ENCODE results near the gene SPDYE17.
"Not testable (repeated sequence)": the region's sequence is repeated elsewhere in the genome, so short reads cannot be mapped to it uniquely, and the experiment has no call there.

SPDYE17 gene

DNA sequence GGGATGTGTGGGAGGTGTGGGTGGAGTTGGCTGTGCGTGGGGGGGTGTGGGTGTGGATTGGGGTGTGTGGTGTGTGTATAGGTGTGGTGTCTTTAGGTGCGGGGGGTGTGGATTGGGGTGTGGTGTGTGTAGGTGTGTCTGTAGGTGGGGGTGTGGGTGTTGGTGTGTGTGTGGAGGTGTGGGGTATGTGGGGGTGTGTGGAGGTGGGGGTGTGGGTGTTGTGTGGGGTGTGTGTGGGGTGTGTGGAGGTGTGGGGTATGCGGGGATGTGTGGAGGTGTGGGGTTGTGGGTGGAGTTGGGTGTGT lies 33.9 kb downstream of the SPDYE17 start:
- DNase-seq, result no peak

DNA sequence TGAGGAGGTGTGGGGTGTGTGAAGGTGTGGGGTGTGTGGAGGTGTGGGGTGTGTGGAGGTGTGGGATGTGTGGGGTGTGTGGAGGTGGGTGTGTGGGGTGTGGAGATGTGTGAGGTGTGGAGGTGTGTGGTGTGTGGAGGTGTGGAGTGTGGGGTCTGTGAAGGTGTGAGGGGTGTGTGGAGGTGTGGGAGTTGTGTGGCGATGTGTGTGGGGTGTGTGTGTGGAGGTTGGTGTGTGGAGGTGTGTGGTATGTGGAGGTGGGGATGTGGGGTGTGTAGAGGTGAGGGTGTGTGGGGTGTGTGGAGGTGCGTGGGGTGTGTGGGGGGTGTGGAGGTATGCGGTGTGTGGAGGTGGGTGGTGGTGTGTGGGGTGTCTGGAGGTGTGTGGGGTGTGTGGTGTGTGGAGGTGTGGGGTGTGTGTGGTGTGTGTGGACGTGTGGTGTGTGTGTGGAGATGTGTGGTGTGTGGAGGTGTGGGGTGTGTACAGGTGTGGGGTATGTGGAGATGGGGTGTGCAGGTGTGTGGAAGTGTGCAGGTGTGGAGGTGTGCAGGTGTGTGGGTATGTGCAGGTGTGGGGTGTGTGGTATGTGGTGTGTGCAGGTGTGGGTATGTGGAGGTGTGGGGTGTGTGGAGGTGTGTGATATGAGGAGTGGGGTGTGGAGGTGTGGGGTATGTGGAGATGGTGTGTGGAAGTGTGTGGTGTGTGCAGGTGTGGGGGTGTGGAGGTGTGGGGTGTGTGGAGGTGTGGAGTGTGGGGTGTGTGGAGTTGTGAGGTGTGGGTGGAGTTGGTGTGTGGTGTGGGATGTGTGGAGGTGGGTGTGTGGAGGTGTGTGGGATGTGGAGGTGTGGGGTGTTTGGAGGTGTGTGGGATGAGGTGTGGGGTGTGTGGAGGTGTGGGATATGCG lies 34.5 kb downstream of the SPDYE17 start:
- DNase-seq, result no peak

DNA sequence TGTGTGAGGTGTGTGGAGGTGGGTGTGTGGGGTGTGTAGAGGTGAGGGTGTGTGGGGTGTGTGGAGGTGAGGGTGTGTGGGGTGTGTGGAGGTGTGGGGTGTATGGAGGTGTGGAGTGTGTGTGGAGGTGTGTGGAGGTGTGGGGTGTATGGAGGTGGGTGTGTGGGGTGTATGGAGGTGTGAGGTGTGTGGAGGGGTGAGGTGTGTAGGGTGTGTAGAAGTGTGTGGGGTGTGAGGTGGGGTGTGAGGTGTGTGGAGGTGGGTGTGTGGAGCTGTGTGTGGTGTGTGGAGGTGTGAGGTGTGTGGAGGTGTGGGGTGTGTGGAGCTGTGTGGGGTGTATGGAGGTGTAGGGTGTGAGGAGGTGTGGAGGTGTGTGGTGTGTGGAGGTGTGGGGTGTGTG lies 35.2 kb downstream of the SPDYE17 start:
- DNase-seq, result not testable (repeated sequence)

DNA sequence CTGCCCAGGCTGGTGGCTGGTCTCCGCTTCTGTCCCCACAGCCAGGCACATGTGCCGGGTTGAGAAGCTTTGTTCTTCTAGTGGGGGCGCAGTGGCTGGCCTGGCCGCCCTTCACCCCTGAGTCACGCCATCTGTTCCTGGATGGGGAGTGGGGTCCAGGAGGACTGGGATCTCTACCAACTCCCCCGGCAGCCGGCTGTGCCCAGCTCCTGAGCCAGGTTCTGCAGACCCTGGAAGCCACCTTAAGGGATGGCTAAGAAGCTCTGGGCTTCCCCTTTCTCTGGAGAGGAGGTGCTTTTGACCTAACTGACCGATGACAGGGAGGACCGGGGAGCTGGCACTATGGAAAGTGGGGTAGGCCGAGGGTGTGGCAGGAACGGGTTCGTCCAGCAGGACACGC lies 37.9 kb downstream of the SPDYE17 start:
- not testable (repeated sequence) for DNase-seq

DNA sequence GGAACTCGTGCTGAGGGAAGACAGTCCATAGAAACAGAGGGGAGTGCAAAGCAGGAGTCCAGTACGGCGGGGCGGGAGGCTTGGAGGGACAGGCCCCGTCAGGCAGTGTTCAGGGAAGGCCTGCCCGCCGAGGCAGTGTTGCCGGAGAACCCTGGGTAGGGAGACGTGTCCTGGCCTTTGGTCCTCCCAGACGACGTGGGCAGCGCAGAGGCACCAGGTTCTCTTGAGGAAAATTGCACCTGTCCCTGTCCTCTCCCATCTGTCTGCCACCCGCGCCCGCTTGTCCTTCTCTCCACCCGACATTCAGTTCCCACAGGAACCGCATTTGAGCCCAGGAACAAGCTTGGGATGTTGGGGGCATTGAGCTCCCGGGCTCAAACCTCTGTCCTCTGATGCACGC lies 38.3 kb downstream of the SPDYE17 start:
- not testable (repeated sequence) for DNase-seq

DNA sequence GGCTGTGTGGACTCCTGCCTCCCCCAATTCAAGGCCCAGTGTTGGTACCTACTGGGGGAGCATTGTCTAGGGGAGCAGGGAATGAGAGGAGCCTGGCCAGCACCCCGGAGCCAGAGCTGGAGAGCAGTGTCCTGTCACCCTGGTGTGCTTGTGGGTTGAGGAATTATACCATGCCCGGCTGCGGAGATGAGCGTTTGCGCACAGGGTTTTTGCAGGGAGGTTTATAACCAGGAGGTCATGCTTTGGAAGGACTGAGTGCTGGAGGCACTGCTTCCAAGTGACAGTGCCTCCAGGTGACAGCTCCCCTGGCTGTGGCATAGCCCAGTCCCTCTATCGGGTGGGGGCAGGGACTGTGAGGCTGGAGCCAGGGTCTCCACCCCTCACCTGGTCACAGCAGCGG lies 39.3 kb downstream of the SPDYE17 start:
- DNase-seq, result not testable (repeated sequence)

DNA sequence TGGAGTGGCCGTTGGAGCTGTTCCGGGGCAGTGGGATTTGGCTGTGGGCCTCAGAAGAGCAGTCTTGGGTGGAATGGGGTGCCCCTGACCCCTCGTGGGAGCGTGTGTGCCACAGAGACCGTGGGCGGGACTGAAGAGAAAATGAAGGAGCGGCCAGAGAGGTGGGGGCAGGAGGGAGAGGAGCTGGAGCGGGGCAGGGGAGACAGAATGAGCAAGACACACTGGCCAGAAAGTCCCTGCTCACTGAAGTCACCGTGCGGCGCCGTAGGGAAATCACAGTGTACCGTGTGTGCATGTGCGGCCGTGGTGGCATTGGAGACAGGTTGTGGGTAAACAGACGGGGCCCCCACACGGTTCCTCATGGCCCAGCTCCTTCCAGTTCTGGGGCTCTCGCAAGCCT lies 40.0 kb downstream of the SPDYE17 start:
- DNase-seq, result not testable (repeated sequence)

DNA sequence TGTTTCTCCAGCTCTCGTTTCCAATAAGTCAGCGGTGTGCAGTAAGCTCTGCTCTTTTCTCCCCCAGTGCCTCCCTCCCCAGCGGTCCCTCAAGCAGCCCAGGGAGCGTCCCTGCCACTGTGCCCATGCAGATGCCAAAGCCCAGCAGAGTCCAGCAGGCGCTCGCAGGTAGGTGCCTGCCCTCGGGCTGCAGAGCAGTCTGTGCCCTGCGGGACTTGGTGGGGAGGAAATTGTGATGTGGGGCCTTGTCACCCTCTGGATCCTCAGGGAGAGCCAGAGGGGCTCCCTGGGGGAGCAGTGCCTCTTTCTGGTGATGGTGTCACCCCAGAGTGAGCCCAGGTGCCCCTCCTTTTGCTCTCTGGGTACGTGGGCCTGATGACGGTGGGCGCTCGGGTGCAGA lies 42.0 kb downstream of the SPDYE17 start:
- DNase-seq, result not testable (repeated sequence)

DNA sequence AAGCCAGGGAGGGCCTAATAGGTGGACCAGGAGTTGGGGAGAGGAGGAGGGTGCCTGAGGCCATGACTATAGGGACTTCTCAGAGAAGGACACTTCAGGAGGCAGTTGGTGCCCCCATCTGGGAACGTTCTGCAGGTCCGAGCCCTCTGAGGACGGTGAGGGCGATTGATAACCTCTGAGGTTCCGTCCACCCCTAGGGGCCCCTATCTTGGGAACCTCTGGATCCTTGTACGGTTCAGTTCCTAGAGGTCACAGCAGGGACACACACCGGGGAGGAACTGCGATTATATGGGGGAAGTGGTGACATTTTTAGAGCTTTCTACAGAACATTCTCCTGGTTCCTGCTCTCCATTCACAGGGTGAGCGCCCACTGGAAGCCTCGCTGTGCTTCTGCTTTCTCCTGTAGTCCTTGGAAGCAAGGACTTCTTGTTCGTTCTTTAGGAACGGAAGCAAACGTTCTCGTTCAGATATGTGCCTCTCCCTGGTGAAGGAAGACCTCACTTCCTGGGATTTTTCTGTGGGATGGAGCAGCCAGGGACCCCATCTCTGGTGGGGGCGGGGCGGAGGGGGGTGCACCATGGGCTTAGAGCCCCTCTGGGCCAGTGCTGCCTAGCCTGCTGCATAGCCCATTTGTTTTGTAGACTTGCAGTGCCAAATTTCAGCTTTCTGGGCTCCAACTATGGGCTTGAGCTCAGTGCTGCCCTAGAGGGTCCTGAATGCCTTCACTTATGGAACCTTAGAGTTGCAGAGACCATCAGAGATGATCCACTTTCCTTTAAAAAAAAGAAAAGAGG lies 46.0 kb downstream of the SPDYE17 start:
- DNase-seq, result not testable (repeated sequence)

DNA sequence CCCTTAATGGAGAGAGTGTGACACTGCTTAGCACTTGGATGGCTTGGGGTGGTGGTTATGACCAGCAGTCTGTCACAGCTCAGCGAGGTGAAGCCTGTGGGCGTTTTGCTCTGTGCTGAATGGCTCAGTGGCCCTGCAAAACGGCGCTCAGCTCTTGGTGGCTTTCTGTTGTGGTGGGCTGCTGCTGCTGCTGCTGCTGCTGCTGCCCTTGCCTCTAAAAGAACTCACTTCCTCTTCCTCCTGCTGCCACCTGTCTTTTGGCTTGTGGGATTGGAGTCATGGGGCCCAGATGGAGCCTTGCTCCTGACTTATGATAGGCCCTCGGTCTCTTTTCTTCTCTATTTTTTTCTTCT lies 47.4 kb downstream of the SPDYE17 start:
- DNase-seq, result not testable (repeated sequence)

DNA sequence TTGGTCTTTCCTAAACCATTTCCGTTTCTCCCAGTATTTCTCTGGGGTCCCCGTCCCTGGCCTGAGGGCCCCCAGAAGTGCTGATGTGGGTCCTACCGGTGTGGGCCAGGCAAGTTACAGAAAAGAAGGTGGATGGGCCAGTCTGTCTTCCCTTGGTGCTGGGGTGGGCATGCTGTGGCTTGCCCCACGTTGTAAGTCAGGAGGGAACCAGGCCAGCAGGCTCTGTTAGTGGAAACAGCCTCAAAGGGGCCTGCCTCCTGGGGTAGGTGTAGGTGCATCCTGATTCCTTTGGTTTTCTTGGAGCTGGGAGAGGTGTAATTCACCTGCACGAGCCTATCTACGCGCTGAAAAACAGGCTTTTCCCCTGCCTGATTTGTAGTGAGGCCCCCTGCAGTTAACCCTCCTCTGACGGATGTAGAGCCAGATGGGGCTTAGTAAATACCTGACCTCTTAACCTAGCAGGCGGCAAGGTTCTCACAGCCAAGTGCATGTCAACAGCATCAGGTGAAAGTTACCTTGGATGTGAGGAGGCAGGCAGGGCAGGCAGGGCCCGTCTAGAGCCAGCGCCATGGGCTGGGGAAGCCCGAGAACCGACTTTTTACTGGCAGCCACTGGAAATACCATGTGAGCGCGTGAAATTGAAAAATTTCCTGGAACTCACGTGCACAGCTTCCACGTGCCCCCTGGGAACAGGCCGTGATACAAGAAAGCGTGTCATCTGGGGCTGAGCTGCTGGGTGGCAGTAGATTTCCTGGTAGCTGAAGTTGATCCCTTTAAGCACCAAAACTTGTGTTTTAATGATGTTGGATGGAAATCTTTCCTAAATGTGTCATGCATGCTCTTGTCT lies 48.0 kb downstream of the SPDYE17 start:
- not testable (repeated sequence) for DNase-seq

DNA sequence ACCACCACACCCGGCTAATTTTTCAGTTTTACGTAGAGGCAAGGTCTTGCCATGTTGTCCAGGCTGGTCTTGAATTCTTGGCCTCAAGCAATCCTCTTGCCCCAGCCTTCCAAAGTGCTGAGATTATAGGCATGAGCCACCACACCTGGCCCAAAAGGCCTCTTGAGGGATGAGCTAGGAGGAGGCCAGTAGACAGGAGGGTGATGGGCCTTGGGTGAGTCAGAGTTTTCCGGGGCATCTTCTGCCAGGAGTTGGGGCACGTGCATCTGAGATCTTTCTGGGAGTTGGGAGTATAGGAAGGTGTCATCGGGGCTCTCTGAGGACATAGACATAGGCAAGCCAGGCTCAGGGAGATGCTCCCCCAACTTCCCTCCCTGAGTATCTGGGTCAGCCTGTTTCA lies 48.8 kb downstream of the SPDYE17 start:
- DNase-seq, result not testable (repeated sequence)

DNA sequence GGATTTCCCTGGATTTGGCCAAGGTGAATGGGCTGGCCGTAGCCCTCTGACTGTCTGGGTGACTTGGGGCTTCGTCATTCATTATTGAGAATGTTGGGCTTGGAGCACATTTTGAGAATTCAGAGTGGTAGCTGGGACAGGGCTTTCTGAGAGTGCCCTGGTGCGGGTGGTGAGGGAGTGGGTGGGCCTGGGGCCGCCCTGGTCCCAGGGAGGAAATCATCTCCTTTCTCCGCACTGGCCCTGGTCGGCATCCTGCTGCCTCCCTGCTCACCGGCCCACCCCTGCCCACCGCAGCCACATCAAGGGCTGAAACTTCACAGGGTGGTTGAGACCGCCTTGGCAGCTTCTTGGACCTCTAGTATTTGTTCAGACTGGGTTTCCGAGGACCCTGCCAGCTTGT lies 49.7 kb downstream of the SPDYE17 start:
- not testable (repeated sequence) for DNase-seq

DNA sequence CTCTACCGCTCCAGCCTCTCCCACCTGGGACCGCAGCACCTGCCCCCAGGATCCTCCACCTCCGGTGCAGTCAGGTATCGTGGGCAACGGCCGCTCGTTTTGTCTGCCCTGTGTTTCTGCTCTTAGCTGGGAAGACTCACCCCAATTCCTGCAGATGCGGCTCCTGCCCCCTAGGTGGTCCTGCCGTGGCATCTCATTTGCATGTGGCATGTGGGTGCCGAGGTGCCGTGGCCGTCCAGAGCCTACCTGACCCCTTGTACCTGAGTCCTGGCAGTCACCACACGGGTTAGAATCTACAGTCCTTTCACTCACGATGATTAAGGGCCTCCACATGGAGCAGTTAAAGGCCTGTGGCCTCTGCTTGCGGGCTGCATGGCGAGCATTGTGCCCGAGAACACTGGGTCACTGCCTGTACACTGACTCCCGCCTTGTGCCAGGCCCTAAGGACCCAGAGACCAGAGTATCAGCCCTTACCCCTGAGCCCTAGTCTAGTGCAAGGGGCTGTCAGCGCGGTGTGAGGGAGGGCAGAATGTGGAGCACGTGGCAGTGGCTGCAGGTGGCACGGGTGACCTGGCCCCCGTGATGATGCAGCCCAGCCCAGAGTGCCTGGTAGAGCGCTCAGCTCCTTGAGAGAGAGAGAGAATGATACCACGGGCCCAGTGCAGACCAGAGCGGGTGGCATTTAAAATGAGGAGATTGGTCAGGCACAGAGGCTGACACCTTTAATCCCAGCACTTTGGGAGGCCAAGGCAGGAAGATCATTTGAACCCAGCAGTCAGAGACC lies 50.8 kb downstream of the SPDYE17 start:
- not testable (repeated sequence) for DNase-seq

DNA sequence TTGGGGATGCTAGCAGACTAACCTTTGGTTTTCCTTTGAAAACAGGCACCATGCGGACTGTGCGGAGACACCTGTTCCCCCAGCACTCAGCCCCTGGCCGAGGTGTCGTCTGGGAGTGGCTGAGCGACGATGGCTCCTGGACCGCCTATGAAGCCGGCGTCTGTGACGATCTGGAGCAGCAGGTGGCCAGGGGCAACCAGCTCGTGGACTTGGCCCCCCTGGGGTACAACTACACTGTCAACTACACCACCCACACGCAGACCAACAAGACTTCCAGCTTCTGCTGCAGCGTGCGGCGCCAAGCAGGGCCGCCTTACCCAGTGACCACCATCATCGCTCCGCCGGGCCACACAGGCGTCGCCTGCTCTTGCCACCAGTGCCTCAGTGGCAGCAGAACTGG lies 51.6 kb downstream of the SPDYE17 start:
- not testable (repeated sequence) for DNase-seq

DNA sequence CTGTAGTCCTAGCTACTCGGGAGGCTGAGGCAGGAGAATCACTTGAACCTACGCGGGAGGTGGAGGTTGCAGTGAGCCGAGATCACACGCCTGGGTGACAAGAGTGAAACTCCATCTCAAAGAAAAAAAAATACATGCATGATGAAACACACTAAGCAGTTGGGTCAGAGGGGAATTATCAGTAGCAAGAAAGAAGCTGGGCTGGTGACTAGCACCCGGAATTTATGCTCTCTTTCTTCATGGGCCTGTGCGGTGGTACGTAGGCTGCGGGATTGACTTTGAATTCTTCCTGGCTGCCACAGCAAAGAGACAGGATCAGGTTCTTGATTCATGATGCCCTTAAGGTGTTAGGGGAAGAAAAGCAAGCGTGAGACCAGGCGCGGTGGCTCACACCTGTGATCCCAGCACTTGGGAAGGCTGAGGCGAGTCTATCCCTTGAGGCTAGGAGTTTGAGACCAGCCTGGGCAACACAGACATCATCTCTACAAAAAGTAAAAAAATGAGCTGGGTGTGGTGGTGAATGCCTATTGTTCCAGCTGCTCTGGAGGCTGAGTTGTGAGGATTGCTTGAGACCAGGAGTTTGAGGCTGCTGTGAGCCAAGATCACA lies 54.3 kb downstream of the SPDYE17 start:
- not testable (repeated sequence) for DNase-seq

DNA sequence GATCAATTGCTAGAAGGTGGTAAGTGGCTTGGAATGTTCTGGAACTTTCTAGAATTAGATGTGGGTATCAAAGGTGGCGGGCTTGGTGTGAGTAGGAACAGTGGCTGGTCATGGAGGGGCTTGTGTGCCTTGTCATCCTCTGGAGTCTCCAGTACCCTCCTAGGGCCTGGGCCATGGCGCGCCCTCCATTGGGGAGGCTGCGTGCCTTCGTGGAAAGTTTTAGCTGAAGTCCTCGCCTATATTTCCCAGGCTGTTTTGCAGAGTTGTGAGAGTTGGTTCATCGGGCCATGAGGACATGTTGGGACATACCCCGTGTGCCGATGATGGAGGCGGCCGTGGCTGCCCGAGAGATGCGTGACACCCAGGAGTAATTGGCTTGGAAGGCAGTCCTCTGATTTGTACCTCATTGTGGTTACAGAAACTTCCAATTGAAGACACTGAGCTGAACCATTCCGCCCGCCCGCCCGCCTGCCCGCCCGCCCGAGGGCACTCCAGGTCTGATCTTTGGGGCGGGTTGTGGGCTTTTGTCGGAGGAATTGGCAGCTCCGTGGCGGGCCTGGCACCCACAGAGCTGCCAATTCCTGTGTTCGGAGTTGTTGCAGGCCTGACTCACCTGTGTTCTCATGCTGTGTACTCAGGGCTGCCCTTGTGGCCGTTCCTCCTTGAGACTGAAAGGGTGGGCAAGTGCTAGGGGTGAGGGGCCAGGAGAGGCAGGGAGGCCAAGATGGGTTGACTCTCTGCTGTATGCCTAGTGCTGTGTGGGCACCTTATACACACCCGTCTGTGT lies 57.2 kb downstream of the SPDYE17 start:
- not testable (repeated sequence) for DNase-seq

DNA sequence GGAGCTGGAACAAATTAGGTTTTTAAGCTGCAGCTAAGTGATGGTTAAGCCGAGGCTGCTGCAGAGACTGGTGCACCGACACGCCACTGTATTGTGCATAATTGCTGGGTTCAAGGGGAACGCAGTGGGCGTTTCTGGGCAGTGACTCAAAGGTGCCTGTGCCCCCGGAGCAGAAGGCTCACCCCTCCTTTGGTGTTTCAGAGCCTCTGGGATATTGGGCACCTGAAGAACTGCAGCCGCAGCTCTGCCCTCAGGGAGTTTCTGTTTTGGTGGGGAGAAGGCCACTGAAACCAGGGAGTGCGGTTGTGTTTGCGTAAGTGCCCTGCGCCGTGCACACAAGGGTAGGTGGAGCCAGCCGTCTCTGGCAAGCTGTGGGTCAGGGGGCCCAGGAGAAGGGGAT lies 57.8 kb downstream of the SPDYE17 start:
- DNase-seq, result not testable (repeated sequence)

DNA sequence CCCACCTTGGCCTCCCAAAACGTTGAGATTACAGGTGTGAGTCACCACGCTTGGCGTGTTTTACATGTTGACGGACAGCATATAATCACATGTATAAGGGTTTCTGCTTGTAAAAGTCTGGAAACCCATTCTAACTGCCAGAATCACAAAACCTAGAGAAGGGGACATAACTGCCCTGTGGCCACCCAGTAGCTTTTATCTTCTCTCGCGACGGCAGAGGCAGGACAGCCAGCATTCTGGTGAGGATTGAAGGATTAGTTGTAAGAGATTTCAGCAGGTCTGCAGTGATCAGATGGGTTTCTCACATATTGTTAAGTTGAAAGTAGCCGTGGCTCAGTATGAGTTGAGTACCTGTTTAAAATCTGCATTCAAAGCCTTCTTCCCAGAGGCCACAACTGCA lies 59.8 kb downstream of the SPDYE17 start:
- not testable (repeated sequence) for DNase-seq
